Measurements from ENCODE around the gene PHACTR3. TPM values are rescaled to one million over a fixed set of nuclear protein-coding genes. Genes with fewer than 3 reads are reported as not detected.

PHACTR3 gene
- total RNA-seq, 1 donor from 2014 or later, result 8.7 TPM

DNA sequence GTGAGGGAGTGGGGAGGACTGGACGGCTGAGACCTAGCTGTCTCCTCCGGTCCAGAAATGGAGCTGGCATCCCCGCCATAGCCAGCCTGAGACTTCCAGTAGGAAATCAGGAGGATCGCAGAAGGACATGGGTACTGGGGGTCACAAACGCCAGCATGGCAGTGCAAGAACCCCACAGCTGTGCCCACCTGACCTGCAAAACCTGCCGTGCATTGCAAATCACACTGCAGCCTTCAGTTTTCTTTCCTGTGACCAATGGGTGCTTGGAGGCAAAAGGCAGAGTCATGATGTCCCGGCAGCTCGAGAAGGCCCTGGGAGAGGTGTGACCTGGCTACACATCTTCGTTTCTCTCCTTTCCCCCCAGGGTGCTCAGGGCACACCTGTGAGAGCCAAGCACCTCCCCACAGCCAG, 23.3 kb upstream of the PHACTR3 start:
- TF ChIP-seq CTCF (IDR thresholded peaks at IDR 0.05; ENCODE audit: unreplicated experiment), result no peak
- H3K4me1 Mint-ChIP-seq (ENCODE audit: unreplicated experiment), result no peaks in the 10 kb centered on the region
- H3K27me3 Mint-ChIP-seq (ENCODE audit: unreplicated experiment), result peaks cover 25% of the 10 kb centered on the region
- no peaks in the 10 kb centered on the region for H3K36me3 Mint-ChIP-seq (ENCODE audit: low read depth, unreplicated experiment)
- DNase-seq (ENCODE audit: low spot score), result no peak
- H3K4me3 Mint-ChIP-seq (ENCODE audit: unreplicated experiment), result no peak overlapping the region
- no peak overlapping the region for H3K27ac Mint-ChIP-seq (ENCODE audit: unreplicated experiment)
- no peaks in the 10 kb centered on the region for H3K9me3 Mint-ChIP-seq (ENCODE audit: unreplicated experiment)

DNA sequence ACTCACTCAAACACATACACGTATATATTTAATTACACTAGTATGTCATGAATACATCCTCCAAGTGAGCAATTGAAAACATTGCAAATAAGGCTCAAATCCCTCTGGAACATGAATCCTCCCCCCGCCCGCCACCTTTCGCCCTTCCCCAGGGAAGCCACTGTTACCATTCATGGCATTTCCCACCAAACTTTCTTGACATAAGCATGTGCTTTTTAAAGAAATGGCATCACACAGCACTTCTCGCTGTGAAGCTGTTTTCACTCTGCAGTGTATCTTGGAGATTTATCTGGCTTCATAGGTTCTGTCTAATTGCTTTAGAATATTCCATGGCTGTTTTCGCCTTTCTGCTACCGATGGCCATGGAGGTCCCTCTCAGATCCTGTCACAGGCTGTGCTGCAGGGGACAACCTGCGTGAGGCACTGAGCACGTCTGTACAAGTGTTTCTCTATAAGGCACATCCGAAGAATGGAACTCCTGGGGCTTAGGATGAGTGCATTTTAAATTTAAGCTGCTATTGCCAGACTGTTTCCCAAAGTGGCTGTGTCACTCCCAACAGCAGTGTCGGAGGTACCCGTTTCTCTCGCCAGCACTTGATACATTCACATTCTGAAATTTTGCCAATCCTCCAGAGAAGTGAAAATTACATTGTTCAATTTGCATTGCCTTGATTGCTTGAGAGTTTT, 22.2 kb upstream of the PHACTR3 start:
- Mint-ChIP-seq H3K27ac (ENCODE audit: unreplicated experiment) (no peak overlapping the region), H3K36me3 (ENCODE audit: low read depth, unreplicated experiment) (no peaks in the 10 kb centered on the region), H3K27me3 (ENCODE audit: unreplicated experiment) (peaks cover 17% of the 10 kb centered on the region), H3K4me1 (ENCODE audit: unreplicated experiment) (no peaks in the 10 kb centered on the region), H3K4me3 (ENCODE audit: unreplicated experiment) (no peak overlapping the region), H3K9me3 (ENCODE audit: unreplicated experiment) (no peaks in the 10 kb centered on the region)
- TF ChIP-seq CTCF (IDR thresholded peaks at IDR 0.05; ENCODE audit: unreplicated experiment), result no peak
- DNase-seq (ENCODE audit: low spot score), result no peak

DNA sequence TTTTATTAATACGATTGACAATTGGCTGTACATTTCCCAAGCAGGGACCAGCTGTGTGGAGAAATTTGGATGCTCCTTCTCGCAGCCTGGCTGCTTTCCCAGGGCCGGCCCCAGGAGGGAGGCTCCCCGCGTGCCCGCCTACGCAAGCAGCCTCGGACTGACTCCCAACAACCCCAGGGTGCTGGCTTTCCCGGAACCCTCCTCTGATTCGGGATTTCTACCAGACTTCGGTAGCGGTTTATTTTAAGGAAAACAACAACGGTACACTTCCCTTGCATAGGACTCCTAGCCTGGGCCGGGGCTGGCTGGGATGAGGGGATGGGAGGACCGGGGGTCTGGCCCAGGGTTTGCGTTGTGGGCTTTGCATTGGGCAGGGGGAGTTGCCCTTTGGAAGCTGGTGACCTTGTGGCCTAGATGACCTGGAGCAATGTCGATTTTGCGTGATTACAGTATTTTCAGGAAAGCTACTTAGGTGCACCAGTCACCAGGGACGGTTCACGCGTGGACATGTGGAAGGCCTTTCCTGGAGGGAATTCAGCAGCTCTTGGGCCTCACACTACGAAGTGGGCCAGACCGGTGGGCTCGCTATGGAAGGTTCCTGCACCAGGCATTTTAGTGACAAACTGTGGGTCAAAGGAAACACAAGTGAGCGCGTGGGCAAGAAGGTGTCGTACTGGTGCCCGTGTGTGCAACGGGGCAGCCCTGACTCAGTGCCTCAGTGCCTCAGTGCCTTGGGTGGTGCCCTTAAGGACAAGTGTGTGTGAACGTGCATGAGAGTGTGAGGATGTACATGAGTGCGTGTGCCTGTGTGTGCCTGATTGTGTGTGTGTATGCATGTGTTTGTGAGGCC, 20.7 kb upstream of the PHACTR3 start:
- Mint-ChIP-seq H3K27me3 (ENCODE audit: unreplicated experiment) (peaks cover 16% of the 10 kb centered on the region), H3K36me3 (ENCODE audit: low read depth, unreplicated experiment) (no peaks in the 10 kb centered on the region), H3K9me3 (ENCODE audit: unreplicated experiment) (no peaks in the 10 kb centered on the region), H3K4me1 (ENCODE audit: unreplicated experiment) (no peaks in the 10 kb centered on the region), H3K27ac (ENCODE audit: unreplicated experiment) (no peak overlapping the region), H3K4me3 (ENCODE audit: unreplicated experiment) (no peak overlapping the region)
- DNase-seq (ENCODE audit: low spot score), result no peak
- TF ChIP-seq CTCF (IDR thresholded peaks at IDR 0.05; ENCODE audit: unreplicated experiment), result no peak

GRCh38 chr20:59584278-59584925, 19.9 kb upstream of the PHACTR3 start:
- no peak overlapping the region for H3K4me3 Mint-ChIP-seq (ENCODE audit: unreplicated experiment)
- peaks cover 11% of the 10 kb centered on the region for H3K27me3 Mint-ChIP-seq (ENCODE audit: unreplicated experiment)
- H3K36me3 Mint-ChIP-seq (ENCODE audit: low read depth, unreplicated experiment), result no peaks in the 10 kb centered on the region
- no peaks in the 10 kb centered on the region for H3K9me3 Mint-ChIP-seq (ENCODE audit: unreplicated experiment)
- TF ChIP-seq CTCF (IDR thresholded peaks at IDR 0.05; ENCODE audit: unreplicated experiment), result no peak
- no peak overlapping the region for H3K27ac Mint-ChIP-seq (ENCODE audit: unreplicated experiment)
- no peaks in the 10 kb centered on the region for H3K4me1 Mint-ChIP-seq (ENCODE audit: unreplicated experiment)
- DNase-seq (ENCODE audit: low spot score), result no peak
